ENCODE results near the gene GRIN2A. TPM values are rescaled to one million over a fixed set of nuclear protein-coding genes. Genes with fewer than 3 reads are reported as not detected.

Gene GRIN2A
- total and polyA plus RNA-seq, 2 donors (not counting 3 experiments of a cell fraction or from before 2014, with no cell fraction given): not detected

DNA sequence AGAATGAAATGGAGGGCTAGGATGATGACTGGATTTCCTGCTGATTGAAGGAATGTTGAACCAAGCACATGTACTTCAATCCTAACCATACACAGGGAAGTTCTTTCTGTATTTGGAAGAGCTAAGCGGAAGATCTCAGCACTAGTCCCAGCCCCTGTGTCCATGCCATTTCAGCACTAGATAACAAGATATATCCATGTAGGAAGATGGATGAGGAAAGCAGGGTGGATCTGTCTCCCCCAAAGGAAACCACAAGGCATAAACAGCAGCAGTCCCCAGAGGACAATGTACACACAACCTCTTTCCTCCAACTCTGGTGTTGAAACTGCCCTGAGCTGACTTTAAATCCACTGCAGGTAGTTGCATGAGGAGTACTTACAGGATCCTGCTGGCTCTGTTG is 75.1 kb downstream of the GRIN2A start:
- TF ChIP-seq JUN (IDR thresholded peaks at IDR 0.05; ENCODE audit: borderline replicate concordance, insufficient read depth, insufficient read length, low read depth): no peak
- no peak for TF ChIP-seq GATA2 (IDR thresholded peaks at IDR 0.05; ENCODE audit: insufficient read depth, insufficient read length, low read depth, low read length)
- TF ChIP-seq, protein P1, sequence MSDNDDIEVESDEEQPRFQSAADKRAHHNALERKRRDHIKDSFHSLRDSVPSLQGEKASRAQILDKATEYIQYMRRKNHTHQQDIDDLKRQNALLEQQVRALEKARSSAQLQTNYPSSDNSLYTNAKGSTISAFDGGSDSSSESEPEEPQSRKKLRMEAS (IDR thresholded peaks at IDR 0.05; ENCODE audit: insufficient read depth, insufficient read length): no peak
- TF ChIP-seq EZH2 (IDR thresholded peaks at IDR 0.05; ENCODE audit: borderline replicate concordance, low read depth, low read length, severe bottlenecking): no peak
- no peak for TF ChIP-seq POLR2AphosphoS5 (IDR thresholded peaks at IDR 0.05; ENCODE audit: insufficient read depth, low read depth, low read length)
- TF ChIP-seq POLR2A (IDR thresholded peaks at IDR 0.05; ENCODE audit: low read depth, low read length): no peak
- no peak for TF ChIP-seq FOS (IDR thresholded peaks at IDR 0.05; ENCODE audit: borderline replicate concordance, insufficient read depth, low read length)
- TF ChIP-seq MYC (IDR thresholded peaks at IDR 0.05; ENCODE audit: low read depth, low read length): no peak
- H3K4me1 ChIP-seq (ENCODE audit: control insufficient read depth, extremely low read depth, insufficient read depth, low read length): no peaks in the 10 kb centered on the region
- no peaks in the 10 kb centered on the region for H3K79me2 ChIP-seq (ENCODE audit: control insufficient read depth, insufficient read depth, low read length)
- no peaks in the 10 kb centered on the region for H3K36me3 ChIP-seq (ENCODE audit: control insufficient read depth in 2 of 2, extremely low read depth in 1 of 2, insufficient read depth in 2 of 2, low read length in 2 of 2)
- H3K27me3 ChIP-seq (ENCODE audit: control insufficient read depth in 2 of 2, insufficient read depth in 2 of 2, low read length in 2 of 2): no peaks in the 10 kb centered on the region
- FAIRE-seq: no peak
- no peak overlapping the region for H3K9ac ChIP-seq (replicated peaks; ENCODE audit: extremely low read depth, insufficient read depth, low read length)
- no peak overlapping the region for H3K4me2 ChIP-seq (ENCODE audit: insufficient read depth, low read length)
- H4K20me1 ChIP-seq (replicated peaks; ENCODE audit: control insufficient read depth, extremely low read depth, insufficient read depth, low read length): no peaks in the 10 kb centered on the region
- ChIA-PET POLR2A (no interaction called here), CTCF (no interaction called here)
- peaks cover 2% of the 10 kb centered on the region for H3K9me3 ChIP-seq (replicated peaks; ENCODE audit: control insufficient read depth, insufficient read depth, low read length)
- H3K4me3 ChIP-seq (replicated peaks in 1 of 3; ENCODE audit: insufficient read depth in 1 of 3, low read depth in 1 of 3, low read length in 3 of 3): no peak overlapping the region
- dilution Hi-C loops (cut with MboI; ENCODE audit: extremely low pct_ligation_motif_present, low sequenced_read_pairs) (no loop called here), intact Hi-C loops (cut with micrococcal nuclease) (no loop called here)
- no TSS peak for BruUV-seq (replicated peaks)
- no peaks in the 10 kb centered on the region for H3K9me1 ChIP-seq (replicated peaks; ENCODE audit: control insufficient read depth, extremely low read depth, insufficient read depth, low read length)
- H2AFZ ChIP-seq (ENCODE audit: low read depth, low read length): no peak overlapping the region
- no peak for DNase-seq (ENCODE audit: low read depth, low spot score)
- H3K27ac ChIP-seq (ENCODE audit: insufficient read depth, low read depth, low read length): no peak overlapping the region

GRCh38 chr16:10103700-10104099 is 78.5 kb downstream of the GRIN2A start:
- no peaks in the 10 kb centered on the region for H4K20me1 ChIP-seq (replicated peaks; ENCODE audit: control insufficient read depth, extremely low read depth, insufficient read depth, low read length)
- H3K9ac ChIP-seq (replicated peaks; ENCODE audit: extremely low read depth, insufficient read depth, low read length): no peak overlapping the region
- no peak overlapping the region for H3K4me2 ChIP-seq (ENCODE audit: insufficient read depth, low read length)
- no peaks in the 10 kb centered on the region for H3K79me2 ChIP-seq (ENCODE audit: control insufficient read depth, insufficient read depth, low read length)
- H3K4me3 ChIP-seq (replicated peaks in 1 of 3; ENCODE audit: insufficient read depth in 1 of 3, low read depth in 1 of 3, low read length in 3 of 3): no peak overlapping the region
- no peaks in the 10 kb centered on the region for H3K27me3 ChIP-seq (ENCODE audit: control insufficient read depth in 2 of 2, insufficient read depth in 2 of 2, low read length in 2 of 2)
- intact Hi-C loops (cut with micrococcal nuclease) (no loop called here), dilution Hi-C loops (cut with MboI; ENCODE audit: extremely low pct_ligation_motif_present, low sequenced_read_pairs) (no loop called here)
- peaks cover 2% of the 10 kb centered on the region for H3K9me3 ChIP-seq (replicated peaks; ENCODE audit: control insufficient read depth, insufficient read depth, low read length)
- ChIA-PET CTCF (no interaction called here), POLR2A (no interaction called here)
- TF ChIP-seq CTCF (IDR thresholded peaks at IDR 0.05; ENCODE audit: extremely low read depth in 1 of 2, insufficient read depth in 1 of 2, low read depth in 1 of 2, low read length in 2 of 2): no peak
- no peak for TF ChIP-seq POLR2AphosphoS5 (IDR thresholded peaks at IDR 0.05; ENCODE audit: insufficient read depth, low read depth, low read length)
- TF ChIP-seq GATA2 (IDR thresholded peaks at IDR 0.05; ENCODE audit: insufficient read depth, insufficient read length, low read depth, low read length): no peak
- no peak for TF ChIP-seq FOS (IDR thresholded peaks at IDR 0.05; ENCODE audit: borderline replicate concordance, insufficient read depth, low read length)
- no peak for TF ChIP-seq MYC (IDR thresholded peaks at IDR 0.05; ENCODE audit: low read depth, low read length)
- TF ChIP-seq POLR2A (IDR thresholded peaks at IDR 0.05; ENCODE audit: low read depth, low read length): no peak
- no peak for TF ChIP-seq JUN (IDR thresholded peaks at IDR 0.05; ENCODE audit: borderline replicate concordance, insufficient read depth, insufficient read length, low read depth)
- TF ChIP-seq EZH2 (IDR thresholded peaks at IDR 0.05; ENCODE audit: borderline replicate concordance, low read depth, low read length, severe bottlenecking): no peak
- TF ChIP-seq, protein P1 (IDR thresholded peaks at IDR 0.05; ENCODE audit: insufficient read depth, insufficient read length): no peak
- H2AFZ ChIP-seq (ENCODE audit: low read depth, low read length): no peak overlapping the region
- no peaks in the 10 kb centered on the region for H3K4me1 ChIP-seq (ENCODE audit: control insufficient read depth, extremely low read depth, insufficient read depth, low read length)
- DNase-seq (ENCODE audit: low read depth, low spot score) (no peak), FAIRE-seq (no peak)
- H3K27ac ChIP-seq (ENCODE audit: insufficient read depth, low read depth, low read length): no peak overlapping the region
- no peaks in the 10 kb centered on the region for H3K9me1 ChIP-seq (replicated peaks; ENCODE audit: control insufficient read depth, extremely low read depth, insufficient read depth, low read length)
- no TSS peak for BruUV-seq (replicated peaks)
- H3K36me3 ChIP-seq (ENCODE audit: control insufficient read depth in 2 of 2, extremely low read depth in 1 of 2, insufficient read depth in 2 of 2, low read length in 2 of 2): no peaks in the 10 kb centered on the region
